NCI-H345 (cell line): ENCODE measurements around the gene C10orf88.

Source experiments
- DNase-seq: peaks from one replicate; lab custom pipeline; 2025; lab: John Stamatoyannopoulos, UW

The C10orf88 gene, protein sequence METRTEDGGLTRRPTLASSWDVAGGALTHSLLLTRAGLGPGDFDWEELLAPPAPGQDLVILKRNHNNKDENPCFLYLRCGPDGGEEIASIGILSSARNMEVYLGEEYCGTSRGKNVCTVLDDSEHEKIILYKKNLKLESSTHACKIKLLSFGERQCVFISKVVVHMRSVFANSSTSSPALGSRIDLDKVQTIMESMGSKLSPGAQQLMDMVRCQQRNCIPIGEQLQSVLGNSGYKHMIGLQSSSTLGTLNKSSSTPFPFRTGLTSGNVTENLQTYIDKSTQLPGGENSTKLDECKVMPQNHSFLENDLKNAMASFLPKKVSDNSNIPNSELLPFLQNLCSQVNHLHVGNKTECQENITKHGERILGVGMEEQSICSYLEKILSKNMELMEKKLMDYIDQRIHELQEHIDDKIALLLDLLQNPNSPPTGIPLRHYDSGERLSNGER

DNA sequence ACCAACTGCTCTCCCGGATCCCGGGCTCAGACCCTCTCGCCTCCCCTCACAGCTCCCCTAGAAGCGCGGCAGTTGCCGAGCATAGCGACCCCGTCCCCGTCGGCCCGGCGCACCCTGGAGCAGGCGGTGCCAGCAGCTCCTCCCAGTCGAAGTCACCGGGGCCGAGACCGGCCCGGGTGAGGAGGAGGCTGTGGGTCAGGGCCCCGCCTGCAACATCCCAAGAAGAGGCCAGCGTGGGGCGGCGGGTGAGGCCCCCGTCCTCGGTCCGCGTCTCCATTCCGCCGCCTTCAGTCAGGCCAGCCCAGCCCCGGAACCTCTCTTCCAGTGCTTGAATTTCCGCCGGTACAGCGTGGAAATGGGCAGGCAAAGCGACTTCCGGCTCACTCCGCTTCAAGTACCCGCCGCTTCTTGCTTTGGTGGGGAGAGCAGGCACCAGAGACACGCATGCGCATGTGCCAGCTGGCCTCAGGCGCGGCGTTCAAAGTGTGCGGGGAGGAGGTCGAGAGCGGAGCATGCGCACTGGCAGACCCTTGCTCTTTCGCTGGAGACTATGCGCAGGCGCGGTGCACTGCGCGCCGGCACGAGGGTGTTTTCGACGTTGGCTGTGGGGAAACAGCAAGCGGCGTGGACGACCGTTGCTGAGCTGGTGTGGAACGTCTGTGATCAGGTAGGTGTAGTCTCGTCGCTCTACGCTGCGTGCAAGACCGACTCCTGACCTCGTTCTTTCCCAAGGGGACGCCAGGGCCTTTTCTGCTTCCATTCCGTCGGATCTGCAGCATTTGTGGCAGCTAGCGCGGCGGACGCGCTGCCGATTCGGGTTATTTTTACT lies at the start of gene C10orf88:
C10orf88 (minus strand) TSS at position 326 of the 829 bp plus-strand sequence; CDS start at position 277, 49 bp downstream.
- DNase-seq: peak; percentile 96

DNA sequence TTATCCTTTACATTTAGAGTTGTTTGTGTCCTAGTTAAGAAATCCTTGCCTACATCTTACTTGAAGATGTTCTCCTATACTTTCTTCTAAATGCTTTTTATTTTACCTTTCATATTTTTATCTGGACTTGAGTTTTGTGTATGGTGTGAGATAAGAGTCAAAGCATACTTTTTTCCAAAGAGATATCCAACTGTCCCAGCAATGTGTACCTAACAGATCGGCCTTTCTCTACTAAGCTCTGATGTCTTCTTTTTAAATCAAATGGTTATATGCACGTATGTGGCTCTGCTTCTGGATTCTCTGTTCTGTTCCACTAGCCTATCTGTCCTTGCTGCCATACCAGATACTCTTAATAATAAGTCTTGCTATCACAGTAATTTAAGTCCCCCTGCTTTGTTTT lies 47.3 kb upstream of the C10orf88 start:
- no peak for DNase-seq

DNA sequence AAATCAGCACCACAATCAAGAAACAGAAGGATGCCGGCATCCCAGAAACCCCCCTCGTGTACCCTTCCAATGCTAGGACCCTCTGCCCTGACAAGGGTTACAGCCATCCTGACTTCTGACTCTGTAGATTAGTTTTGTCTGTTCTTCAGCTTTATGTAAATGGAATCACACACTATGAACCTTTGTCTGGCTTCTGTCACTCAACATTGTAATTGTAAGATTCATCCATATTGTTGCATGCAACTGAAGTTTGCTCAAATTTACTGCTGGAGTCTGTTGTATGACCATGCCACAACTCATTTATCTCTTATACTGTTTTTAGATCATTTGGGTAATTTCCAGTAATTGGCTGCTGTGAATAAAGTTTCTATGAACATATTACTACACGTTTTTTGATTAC lies 46.1 kb upstream of the C10orf88 start:
- DNase-seq: no peak

DNA sequence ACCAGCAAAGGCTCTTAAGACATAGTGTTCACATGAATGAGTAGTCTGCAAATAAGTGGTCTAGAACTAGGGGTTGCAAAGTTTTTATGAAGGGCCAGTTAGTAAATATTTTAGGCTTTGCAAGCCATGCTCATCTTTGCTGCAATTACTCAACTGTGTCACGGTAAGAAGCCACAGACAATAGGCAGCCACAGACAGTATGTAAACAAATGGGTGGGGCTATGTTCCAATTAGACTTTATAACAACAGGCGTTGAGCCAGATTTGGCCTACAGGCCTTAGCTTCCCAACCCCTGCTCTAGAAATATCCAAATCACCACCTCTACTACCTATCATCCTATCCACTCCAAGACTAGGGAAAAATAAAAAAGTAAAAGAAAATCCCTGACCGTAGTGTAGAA lies 45.3 kb upstream of the C10orf88 start:
- DNase-seq: peak; percentile 13

DNA sequence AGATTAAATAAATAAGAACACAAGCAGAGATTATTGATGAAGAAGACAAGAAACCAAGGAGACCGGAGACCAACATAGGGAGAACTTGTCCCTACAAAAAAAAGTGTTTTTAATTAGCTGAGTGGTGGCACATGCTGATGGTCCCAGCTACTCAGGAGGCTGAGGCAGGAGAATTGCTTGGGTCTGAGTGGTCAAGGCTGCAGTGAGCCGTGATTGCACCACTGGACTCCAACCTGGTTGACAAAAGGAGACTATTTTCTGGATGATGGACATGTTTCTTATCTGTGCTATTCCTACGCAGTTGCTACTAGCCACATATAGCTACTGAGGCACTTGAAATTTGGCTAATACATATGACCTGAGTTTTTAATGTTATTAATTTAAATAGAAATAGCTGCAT lies 44.9 kb upstream of the C10orf88 start:
- DNase-seq: no peak

DNA sequence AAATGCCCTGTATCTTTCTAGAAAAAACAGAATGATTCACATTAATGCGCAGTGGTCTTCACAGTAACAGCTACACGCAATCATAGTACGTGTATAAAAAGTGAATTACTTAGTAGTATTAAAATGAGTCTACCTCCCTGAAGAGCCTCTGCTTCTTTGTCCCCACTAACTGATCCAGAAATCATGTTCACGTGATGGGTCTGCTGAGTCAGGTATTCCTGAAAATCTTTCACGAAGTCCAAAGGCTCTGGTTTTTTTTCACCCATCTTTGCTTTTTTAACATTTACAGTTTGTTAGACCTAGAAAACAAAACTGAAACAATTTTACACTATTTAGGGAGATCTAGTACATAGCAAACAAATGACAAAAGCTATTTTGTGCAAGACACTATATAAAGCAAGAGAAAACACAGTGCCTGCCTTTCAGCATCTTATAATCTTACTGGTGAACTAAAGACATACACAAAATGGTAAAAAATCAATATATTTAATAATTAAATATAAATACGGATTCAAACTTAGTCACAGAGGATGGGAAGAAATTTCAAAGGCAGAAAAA lies 44.4 kb upstream of the C10orf88 start:
- DNase-seq: no peak

DNA sequence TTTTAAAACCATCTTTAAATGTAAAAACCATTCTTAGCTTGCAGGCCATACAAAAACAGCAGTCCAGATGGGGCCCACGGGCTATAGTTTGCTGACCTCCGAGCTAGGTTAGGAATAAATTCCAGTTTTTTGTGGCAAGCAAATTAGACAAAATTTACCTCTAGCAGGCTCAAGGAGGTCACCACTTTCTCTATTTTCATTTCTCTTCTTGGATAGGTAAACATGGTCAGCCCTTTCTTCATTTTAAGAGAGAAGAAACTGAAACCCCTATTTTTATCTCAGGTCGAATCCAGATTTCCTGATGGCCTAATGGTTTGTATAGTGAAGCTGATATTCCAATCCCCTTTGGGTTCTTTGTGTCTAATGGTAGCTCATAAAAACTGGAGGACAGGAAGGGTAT lies 43.8 kb upstream of the C10orf88 start:
- no peak for DNase-seq

DNA sequence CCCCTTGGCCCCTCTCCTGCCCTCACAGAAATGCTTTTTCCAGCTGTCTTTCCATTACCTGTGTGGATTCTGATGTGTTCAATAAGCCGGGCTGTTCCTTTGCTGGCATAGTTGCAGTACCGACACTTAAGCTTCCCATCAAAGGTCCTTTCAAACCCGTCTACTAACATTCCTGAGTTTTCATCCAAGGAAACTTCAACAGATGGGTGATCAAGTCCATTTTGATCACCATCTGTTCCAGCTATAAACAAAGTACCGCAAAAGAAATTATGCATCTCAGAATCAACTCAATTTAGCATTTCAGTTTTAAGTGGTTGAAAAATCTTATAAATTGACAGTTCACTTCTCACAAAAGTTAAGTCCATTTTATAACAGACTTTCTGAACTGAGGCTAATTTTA lies 41.9 kb upstream of the C10orf88 start:
- no peak for DNase-seq

DNA sequence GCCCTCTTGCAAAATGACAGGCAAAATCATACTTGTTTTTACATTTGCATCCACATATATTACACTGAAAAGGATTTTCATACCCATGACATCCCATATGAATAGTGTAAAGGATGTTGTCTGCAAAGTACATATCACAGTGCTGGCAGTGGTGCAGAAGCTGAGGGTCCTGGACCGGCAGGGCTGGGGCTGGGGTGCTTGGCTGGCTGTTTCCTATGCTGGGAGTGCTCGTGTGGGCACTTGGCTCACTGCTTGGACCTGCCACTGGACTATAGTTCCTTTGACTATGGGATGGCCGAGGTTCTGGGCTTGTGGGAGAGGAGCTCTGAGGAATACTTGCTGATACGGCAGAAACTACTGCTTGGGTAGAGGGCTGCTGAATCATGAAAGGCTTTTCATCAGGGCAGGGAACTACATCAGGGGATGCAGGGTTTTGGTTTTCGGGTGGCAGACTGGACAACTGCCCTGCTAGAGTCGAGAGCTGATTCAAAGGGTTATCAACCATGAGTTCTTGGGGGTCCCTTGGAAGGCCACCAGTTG lies 39.8 kb upstream of the C10orf88 start:
- no peak for DNase-seq

DNA sequence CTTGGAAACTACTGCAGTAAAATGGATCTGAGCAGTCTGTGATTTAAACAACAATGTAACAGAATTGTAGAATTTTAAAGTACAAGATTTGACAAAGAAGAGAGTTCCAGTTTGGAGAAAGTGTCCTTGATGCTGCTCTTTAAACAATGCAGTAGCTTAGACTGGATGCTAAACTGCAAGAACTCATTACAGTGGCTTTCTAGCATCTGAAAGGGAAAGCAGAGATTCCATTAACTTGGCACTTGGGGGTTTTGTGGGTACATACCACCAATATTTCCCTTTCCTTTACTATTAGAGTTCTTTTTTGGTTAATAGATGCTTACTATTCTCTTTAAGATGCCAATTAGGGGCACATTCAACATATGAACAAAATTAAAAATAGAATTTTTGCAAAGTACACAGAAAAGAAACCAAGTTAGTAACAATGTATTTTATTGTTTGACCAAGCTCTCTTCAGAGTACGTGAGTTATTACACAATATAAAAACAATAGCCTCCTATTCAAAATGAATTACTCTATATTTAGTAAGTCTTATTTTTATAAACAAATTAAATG lies 38.1 kb upstream of the C10orf88 start:
- DNase-seq: no peak

DNA sequence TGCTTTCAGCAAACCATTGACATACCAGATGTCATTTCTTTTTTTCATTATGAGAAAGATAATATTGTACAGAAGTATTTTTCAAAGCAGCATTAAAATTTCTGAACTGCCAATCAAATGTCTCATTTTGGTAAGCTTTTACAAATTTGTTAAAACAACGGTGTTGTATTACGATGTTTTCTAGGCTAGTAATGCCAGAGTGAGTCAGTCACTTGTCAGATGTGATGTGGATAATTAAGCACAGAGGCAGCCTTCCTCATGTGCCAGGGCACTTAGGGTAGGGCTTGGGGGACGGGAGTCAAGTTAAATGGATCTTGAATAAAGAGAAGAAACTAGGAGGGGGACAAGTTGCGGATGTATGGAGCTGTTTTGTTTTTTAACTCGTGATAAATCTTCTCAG lies 36.3 kb upstream of the C10orf88 start:
- no peak for DNase-seq

DNA sequence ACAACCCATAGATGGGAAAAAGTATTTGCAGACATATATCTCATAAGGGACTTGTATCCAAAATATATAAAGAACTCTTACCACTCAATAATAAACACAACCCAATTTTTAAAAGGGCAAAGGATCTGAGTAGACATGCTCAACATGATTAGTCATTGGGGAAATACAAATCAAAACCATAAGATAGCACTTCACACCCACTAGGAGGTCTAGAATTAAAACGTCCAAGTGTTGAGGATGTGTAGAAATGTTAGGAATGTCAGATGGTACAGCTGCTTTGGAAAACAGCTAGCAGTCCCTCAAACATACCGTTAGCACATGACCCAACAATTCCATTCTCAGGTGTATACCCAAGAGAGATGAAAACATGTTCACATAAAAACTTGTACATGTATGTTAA lies 34.5 kb upstream of the C10orf88 start:
- DNase-seq: no peak

DNA sequence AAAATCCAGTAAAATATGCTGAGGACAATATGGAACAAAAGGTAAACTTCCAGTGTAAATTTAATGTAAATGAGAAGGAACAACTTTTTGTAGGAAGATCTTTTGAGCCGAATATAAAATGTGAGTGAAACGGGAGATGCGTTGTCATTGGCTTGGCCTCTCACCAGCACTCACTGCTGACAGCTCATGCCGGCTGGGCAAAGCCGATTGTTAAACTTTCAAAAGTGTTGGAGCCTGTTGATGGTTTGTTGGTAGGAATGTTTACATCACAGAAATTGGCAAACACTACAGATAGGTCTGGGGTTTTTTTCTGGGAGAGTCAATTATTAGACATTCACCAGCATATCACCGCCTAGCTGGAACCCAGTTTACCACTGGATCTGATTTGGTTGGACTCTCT lies 32.3 kb upstream of the C10orf88 start:
- DNase-seq: no peak

DNA sequence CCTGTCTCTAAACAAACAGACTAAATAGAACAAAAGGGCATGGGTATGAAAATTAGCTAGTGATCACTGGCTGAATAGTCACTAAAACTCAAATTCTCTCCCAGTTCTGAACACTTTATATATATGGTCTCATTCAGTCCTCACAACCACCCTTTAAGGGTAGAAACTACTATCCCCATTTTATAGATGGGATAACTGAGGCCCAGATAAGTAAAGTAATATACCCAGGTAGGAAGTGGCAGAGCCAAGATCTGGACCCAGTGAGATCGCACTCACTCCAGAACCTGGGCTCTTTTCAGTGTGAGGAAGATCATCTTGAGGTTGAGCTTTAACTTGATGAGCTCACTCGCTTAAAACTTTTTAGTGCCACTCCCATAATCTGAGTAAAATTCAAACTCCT lies 30.7 kb upstream of the C10orf88 start:
- DNase-seq: no peak

DNA sequence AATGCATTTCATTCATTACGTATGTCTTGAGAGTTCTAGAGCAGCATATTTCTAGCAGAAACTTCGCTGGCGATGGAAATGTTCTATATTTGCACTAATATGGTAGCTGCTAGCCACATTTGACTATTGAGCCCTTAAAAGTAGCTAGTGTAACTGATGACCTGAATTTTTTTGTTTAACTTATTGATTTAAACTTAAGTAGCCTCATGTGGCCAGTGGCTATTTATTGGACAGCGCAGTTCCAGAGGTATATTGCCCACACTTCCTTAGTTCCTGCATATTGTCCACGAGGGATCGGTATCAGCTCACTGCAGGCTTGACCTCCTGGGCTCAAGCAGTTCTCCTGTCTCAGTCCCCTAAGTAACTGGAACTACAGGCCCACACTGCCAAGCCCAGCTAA lies 29.9 kb upstream of the C10orf88 start:
- DNase-seq: no peak

DNA sequence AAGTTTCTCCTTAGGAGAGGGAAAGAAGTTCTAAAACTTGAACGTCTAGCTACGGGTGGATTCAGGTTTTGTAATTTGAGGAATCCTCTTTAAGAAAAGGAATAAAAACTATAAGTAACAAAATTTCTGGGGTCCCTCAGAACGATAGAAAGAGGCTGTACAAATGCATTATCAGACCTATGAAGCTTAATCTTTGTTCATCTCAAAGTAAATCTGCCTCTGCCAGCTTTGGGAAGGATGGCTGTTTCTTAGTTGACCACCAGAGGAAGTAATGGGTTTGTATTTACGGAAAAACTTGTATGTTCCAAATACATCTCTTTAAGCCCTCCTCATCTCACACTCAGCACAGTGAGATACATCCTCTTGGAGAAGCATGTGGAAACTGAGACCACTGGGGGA lies 27.0 kb upstream of the C10orf88 start:
- DNase-seq: no peak

DNA sequence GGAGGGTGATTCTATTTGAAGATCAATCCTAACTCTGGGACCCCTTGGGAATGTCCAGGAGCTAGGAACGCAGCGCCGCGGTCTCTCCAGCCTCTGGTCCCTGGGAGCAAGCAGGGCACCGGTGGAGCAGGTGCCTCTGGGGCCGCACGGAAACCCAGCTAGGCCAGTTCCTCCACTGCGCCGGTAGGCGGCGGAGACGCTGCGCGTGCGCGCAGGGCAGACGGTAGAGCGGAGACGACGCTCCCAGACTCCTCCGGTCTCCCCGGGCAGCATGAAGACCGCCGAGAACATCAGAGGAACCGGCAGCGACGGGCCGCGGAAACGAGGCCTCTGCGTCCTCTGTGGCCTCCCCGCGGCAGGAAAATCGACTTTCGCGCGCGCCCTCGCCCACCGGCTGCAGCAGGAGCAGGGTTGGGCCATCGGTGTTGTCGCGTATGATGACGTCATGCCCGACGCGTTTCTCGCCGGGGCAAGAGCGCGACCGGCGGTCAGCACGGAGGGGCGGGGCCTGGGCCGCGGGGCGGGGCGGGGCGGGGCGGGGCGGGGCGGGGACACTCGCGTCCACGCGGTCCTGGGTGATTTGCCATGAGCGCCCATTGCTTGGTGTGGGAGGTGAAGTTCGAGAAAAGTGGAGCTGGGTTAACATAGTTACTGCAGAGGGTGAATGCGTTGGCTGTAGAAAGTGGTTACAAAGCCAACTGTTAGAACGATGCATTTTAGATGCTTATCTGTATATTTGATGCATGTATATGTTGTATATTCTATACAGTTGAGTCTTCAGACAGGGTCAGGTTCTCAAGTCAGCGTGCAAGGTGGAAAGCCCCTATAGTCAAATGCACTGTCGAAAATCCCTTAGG lies 26.4 kb upstream of the C10orf88 start, which contains the start of gene PSTK:
PSTK (plus strand) TSS at position 193 of the 857 bp plus-strand sequence; CDS start at position 272, 79 bp downstream.
- peak; percentile 84 for DNase-seq

DNA sequence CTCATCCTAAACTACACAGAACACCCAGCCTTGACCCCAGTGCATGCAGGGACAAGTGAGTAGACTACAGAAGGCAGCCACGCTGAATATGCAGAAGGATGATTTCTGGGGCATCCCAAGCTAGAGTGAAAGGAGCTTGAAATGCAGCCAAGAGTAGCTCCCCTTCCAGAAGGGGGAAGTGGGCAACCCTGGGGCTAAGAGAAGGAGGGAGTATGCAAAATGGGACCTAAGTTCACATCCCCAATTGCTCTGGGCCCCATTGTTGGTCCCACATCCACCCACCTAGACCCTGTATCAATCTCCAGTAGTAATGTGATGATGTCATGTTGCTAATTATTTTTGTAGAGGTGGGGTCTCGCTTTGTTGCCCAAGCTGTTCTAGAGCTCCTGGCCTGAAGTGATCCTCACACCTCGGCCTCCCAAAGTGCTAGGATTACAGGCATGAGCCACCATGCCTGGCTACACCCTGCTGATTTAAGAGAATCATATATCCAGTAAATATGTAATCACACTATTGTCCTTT lies 20.6 kb upstream of the C10orf88 start:
- no peak for DNase-seq

DNA sequence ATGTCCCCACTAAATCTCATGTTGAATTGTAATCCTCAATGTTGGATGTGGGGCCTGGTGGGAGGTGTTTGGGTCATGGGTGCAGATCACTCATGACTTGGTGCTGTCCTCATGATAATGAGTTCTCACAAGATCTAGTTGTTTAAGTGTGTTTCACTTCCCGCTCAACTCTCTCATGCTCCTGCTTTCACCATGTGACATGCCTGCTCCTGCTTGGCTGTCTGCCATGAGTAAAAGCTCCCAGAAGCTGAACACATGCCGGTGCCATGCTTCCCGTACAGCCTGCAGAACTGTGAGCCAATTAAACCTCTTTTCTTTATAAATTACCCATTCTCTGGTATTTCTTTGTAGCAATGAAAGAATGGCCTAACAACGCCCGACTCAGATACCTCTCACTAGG lies 20.0 kb upstream of the C10orf88 start:
- peak; percentile 5 for DNase-seq

DNA sequence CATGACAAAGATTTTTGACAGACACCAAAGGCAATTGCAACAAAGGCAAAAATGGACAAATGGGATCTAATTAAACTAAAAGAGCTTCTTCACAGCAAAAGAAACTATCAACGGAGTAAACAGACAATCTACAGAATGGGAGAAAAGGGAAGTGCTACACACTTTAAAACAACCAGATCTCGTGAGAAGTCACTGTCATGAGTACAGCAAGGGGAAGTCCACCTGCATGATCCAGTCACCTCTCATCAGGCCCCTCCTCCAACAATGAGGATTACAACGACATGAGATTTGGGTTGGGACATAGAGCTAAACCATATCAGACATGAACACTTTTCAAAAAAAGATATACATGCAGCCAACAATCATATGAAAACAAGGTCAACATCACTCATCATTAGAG lies 14.7 kb upstream of the C10orf88 start:
- DNase-seq: no peak

DNA sequence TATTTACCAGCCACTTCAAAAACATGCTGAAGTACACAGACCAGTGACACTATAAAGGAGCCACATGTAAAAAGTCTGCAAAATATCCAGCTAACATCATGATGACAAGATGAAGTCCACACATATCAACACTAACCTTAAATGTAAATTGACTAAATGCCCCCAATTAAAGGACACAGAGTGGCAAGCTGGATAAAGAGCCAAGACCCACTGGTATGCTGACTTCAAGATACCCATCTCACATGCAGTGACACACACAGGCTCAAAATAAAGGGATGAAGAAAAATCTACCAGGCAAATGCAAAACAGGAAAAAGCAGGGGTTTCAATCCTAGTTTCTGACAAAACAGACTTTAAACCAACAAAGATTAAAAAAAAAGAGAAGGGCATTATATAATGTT lies 12.9 kb upstream of the C10orf88 start:
- no peak for DNase-seq
